Measurements from ENCODE around the gene PDLIM5.

The PDLIM5 gene

DNA sequence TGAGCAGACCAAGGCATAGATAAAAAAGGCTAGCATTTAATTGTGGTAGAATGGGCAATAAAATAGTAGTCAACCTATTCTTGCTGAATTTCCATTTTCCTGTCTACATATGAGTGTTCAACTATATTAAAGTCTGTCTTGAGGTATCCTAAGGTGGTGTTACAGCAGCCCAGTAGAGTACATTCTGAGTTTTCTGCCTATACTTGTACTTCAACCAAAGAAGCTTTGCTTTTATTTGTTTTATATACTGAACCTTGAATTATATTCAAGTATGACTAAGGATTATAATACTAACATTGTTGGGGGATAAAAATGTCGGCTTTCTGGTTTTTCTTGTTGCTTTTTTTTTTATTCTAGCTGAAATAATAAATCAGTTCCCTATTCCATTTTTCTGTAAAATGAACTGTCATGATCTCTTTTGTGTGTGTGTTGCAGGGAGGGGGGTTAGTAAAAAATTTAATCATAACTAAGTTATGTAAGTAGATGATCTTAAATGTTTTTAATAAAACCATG is 106.7 kb downstream of the PDLIM5 start:
- Histone ChIP-seq H3K4me3 (ENCODE audit: low read depth, low read length) (no peak overlapping the region), H3K79me2 (no peaks in the 10 kb centered on the region), H3K9ac (no peak overlapping the region), H2AFZ (no peak overlapping the region), H3K4me2 (ENCODE audit: low read length) (no peak overlapping the region), H3K9me3 (ENCODE audit: control insufficient read depth, low read length) (no peaks in the 10 kb centered on the region), H3K4me1 (no peaks in the 10 kb centered on the region), H3K27ac (no peak overlapping the region), H3K27me3 (ENCODE audit: control insufficient read depth, insufficient read depth, low read length) (no peaks in the 10 kb centered on the region), H3K36me3 (ENCODE audit: control insufficient read depth, insufficient read depth, low read length) (no peaks in the 10 kb centered on the region)
- no peak for TF ChIP-seq CTCF (IDR thresholded peaks at IDR 0.05)

DNA sequence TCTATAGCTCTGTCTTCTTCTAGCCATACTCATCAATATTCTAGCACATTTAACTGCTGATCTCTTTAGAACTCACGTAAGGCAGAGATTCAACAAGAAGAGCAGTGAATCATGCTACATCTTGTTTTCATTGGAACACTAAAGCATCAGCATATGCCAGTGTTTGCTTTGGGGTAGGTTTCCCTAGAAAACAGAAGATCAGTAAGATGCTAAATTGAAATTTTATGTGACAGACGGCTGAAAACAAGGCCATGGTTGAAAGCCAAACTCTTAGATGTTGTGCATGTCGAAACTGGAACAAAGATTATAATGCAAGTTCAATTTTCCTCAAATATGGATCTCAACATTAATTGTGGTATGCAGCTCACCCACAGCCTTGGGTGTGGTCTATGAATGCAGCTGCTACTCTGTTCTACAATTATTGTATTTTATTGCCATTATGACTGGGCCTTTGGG is 107.6 kb downstream of the PDLIM5 start:
- Histone ChIP-seq H3K4me1 (no peaks in the 10 kb centered on the region), H3K36me3 (ENCODE audit: control insufficient read depth, insufficient read depth, low read length) (no peaks in the 10 kb centered on the region), H3K79me2 (no peaks in the 10 kb centered on the region), H3K9ac (no peak overlapping the region), H3K4me2 (ENCODE audit: low read length) (no peak overlapping the region), H2AFZ (no peak overlapping the region), H3K27me3 (ENCODE audit: control insufficient read depth, insufficient read depth, low read length) (no peaks in the 10 kb centered on the region), H3K9me3 (ENCODE audit: control insufficient read depth, low read length) (no peaks in the 10 kb centered on the region), H3K4me3 (ENCODE audit: low read depth, low read length) (no peak overlapping the region), H3K27ac (no peak overlapping the region)
- TF ChIP-seq CTCF (IDR thresholded peaks at IDR 0.05) = no peak

GRCh38 chr4:94561249-94562024 is 109.7 kb downstream of the PDLIM5 start:
- TF ChIP-seq CTCF (IDR thresholded peaks at IDR 0.05) = no peak
- H3K4me2 ChIP-seq (ENCODE audit: low read length) = no peak overlapping the region
- H3K4me3 ChIP-seq (ENCODE audit: low read depth, low read length) = no peak overlapping the region
- no peak overlapping the region for H3K9ac ChIP-seq
- no peaks in the 10 kb centered on the region for H3K4me1 ChIP-seq
- H3K27ac ChIP-seq = no peak overlapping the region
- H3K79me2 ChIP-seq = no peaks in the 10 kb centered on the region
- H3K36me3 ChIP-seq (ENCODE audit: control insufficient read depth, insufficient read depth, low read length) = no peaks in the 10 kb centered on the region
- no peaks in the 10 kb centered on the region for H3K27me3 ChIP-seq (ENCODE audit: control insufficient read depth, insufficient read depth, low read length)
- H2AFZ ChIP-seq = no peak overlapping the region
- H3K9me3 ChIP-seq (ENCODE audit: control insufficient read depth, low read length) = no peaks in the 10 kb centered on the region

GRCh38 chr4:94562285-94562684 is 110.5 kb downstream of the PDLIM5 start:
- H3K9me3 ChIP-seq (ENCODE audit: control insufficient read depth, low read length) = no peaks in the 10 kb centered on the region
- H2AFZ ChIP-seq = no peak overlapping the region
- H3K4me3 ChIP-seq (ENCODE audit: low read depth, low read length) = no peak overlapping the region
- no peaks in the 10 kb centered on the region for H3K4me1 ChIP-seq
- TF ChIP-seq CTCF (IDR thresholded peaks at IDR 0.05) = no peak
- no peak overlapping the region for H3K9ac ChIP-seq
- no peaks in the 10 kb centered on the region for H3K79me2 ChIP-seq
- no peaks in the 10 kb centered on the region for H3K36me3 ChIP-seq (ENCODE audit: control insufficient read depth, insufficient read depth, low read length)
- no peak overlapping the region for H3K27ac ChIP-seq
- no peak overlapping the region for H3K4me2 ChIP-seq (ENCODE audit: low read length)
- no peaks in the 10 kb centered on the region for H3K27me3 ChIP-seq (ENCODE audit: control insufficient read depth, insufficient read depth, low read length)

DNA sequence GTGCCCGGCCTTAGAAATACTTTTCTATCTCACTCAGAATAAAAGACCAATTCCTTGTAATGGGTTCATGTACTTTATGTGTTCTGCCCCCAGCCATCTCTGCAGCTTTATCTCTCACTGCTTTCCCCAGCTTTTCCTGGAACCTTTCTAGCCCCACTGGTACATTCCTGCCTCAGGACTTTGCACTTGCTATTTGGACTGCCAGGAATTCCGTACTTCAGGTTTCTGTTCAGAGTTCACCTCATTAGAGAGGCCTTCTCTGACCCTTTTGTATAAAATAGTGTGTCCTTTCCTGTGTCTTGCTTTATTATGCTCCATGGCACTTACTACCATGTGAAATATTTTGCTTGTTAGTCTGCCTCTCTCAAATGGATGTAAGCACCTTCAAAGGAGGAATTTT is 112.5 kb downstream of the PDLIM5 start:
- H3K9me3 ChIP-seq (ENCODE audit: control insufficient read depth, low read length) = no peaks in the 10 kb centered on the region
- H3K9ac ChIP-seq = no peak overlapping the region
- no peaks in the 10 kb centered on the region for H3K79me2 ChIP-seq
- no peaks in the 10 kb centered on the region for H3K36me3 ChIP-seq (ENCODE audit: control insufficient read depth, insufficient read depth, low read length)
- H3K27me3 ChIP-seq (ENCODE audit: control insufficient read depth, insufficient read depth, low read length) = no peaks in the 10 kb centered on the region
- no peaks in the 10 kb centered on the region for H3K4me1 ChIP-seq
- no peak overlapping the region for H2AFZ ChIP-seq
- H3K4me2 ChIP-seq (ENCODE audit: low read length) = no peak overlapping the region
- H3K4me3 ChIP-seq (ENCODE audit: low read depth, low read length) = no peak overlapping the region
- no peak overlapping the region for H3K27ac ChIP-seq
- TF ChIP-seq CTCF (IDR thresholded peaks at IDR 0.05) = no peak

Data from parathyroid adenoma (tissue), 2 donors.